K562 (cell line): Measurements from ENCODE around the gene NEXN. TPM values are rescaled to one million over a fixed set of nuclear protein-coding genes. Genes with fewer than 3 reads are reported as not detected.

Experiments
- LEF1 ChIP-seq: fragments of 450-650 bp; IDR thresholded peaks from 2 replicates; pipeline ENCODE4 v1.6.1; 2016; ENCODE audit warnings: mild to moderate bottlenecking
- NFIC ChIP-seq: fragments of 450-650 bp; IDR thresholded peaks from 2 replicates; pipeline ENCODE4 v1.6.1; 2017; ENCODE audit warnings: mild to moderate bottlenecking, inconsistent platforms
- POU5F1 ChIP-seq: fragments of 150-350 bp; IDR thresholded peaks from 2 replicates; pipeline ENCODE4 v1.6.1; 2014; ENCODE audit warnings: borderline replicate concordance, low read length, low read depth, mild to moderate bottlenecking; ENCODE audit not compliant: partially characterized antibody
- THAP12 ChIP-seq: fragments of 250-450 bp; sonication (Bioruptor Pico); IDR thresholded peaks from 2 replicates; pipeline ENCODE4 v1.9.0; 2021; ENCODE audit warnings: mild to moderate bottlenecking, inconsistent platforms
- ZBTB7A ChIP-seq: IDR thresholded peaks from 2 replicates; pipeline ENCODE4 v1.6.1; 2011; ENCODE audit warnings: low read depth, mild to moderate bottlenecking, low read length, moderate library complexity, borderline replicate concordance; ENCODE audit not compliant: control insufficient read depth
- ZNF239 ChIP-seq: fragments of 250-450 bp; sonication (Bioruptor Pico); IDR thresholded peaks from 2 replicates; pipeline ENCODE4 v1.4.0; 2020; ENCODE audit warnings: mild to moderate bottlenecking
- polyA plus RNA-seq, 8 experiments: library from polyadenylated mRNA; depleted of rRNA in 4 of 8; stranded (reverse) in 5 of 8; unstranded in 3 of 8; fragments of >200 nt; fragmentation: Nextera tagmentation in 2 of 8; fragmentation: Illumina TruSeq in 1 of 8; extraction: Ambion mirVana in 2 of 8; extraction: Trizol in 1 of 8; gene quantifications; 2 replicates each; pipeline versions ENCODE4 v1.2.1 to v1.2.3, GENCODE V29; 2011 to 2014; ENCODE audit warnings: inconsistent platforms in 1 of 8, missing spikeins in 1 of 8
- total RNA-seq, 7 experiments: library from RNA; depleted of rRNA in 6 of 7; stranded (reverse); fragments of >200 nt in 6 of 7; fragmentation: Illumina TruSeq in 2 of 7; extraction: Trizol in 2 of 7; gene quantifications; 2 replicates each; pipeline versions ENCODE4 v1.2.1 to v1.2.3, GENCODE V29; 2011 to 2021; ENCODE audit warnings: low replicate concordance in 1 of 7
- TF ChIP-seq, protein P1 (sequence below): sonication (generic); formaldehyde crosslinking; IDR thresholded peaks from 2 replicates; pipeline ENCODE4 v1.8.1; 2022; ENCODE audit warnings: missing genetic modification reagents
- TF ChIP-seq, protein P2 (sequence below): sonication (generic); formaldehyde crosslinking; IDR thresholded peaks from 2 replicates; pipeline ENCODE4 v1.8.0; 2022; ENCODE audit warnings: mild to moderate bottlenecking, low read depth, missing genetic modification reagents

NEXN gene
- total and polyA plus RNA-seq, 9 of the 15 experiments (the other 6 are each of a cell fraction or from before 2014, with no cell fraction given): 0.18 to 1.8 (median 0.76) TPM

- TF ChIP-seq, protein P1, sequence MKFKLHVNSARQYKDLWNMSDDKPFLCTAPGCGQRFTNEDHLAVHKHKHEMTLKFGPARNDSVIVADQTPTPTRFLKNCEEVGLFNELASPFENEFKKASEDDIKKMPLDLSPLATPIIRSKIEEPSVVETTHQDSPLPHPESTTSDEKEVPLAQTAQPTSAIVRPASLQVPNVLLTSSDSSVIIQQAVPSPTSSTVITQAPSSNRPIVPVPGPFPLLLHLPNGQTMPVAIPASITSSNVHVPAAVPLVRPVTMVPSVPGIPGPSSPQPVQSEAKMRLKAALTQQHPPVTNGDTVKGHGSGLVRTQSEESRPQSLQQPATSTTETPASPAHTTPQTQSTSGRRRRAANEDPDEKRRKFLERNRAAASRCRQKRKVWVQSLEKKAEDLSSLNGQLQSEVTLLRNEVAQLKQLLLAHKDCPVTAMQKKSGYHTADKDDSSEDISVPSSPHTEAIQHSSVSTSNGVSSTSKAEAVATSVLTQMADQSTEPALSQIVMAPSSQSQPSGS: no peak
- TF ChIP-seq THAP12 (no peak), ZNF239 (no peak), NFIC (no peak), ZBTB7A (no peak), POU5F1 (no peak), LEF1 (no peak)
- TF ChIP-seq, protein P2, sequence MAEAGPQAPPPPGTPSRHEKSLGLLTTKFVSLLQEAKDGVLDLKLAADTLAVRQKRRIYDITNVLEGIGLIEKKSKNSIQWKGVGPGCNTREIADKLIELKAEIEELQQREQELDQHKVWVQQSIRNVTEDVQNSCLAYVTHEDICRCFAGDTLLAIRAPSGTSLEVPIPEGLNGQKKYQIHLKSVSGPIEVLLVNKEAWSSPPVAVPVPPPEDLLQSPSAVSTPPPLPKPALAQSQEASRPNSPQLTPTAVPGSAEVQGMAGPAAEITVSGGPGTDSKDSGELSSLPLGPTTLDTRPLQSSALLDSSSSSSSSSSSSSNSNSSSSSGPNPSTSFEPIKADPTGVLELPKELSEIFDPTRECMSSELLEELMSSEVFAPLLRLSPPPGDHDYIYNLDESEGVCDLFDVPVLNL (CRISPR knock-in tag): no peak
Observed at GRCh38 chr1:77857552-77857951, 30.9 kb upstream of the NEXN start (continued).
